Psoas muscle (tissue), 8 donors: ENCODE measurements around the gene TGFBR2. TPM values are rescaled to one million over a fixed set of nuclear protein-coding genes. Genes with fewer than 3 reads are reported as not detected.

Experiments used
- ATAC-seq, 4 donors: fragments of 200-7000 bp; cut with Tn5 transposase; one replicate each; pipeline ENCODE4 v1.9.1; 2020; ENCODE audit warnings: moderate library complexity in 3 of 4, mild to moderate bottlenecking in 2 of 4
- DNase-seq, 2 donors: peaks; one replicate each; pipeline ENCODE4 v3.0.0-alpha.2; 2020
- H3K27ac ChIP-seq: fragments of 200-600 bp; one replicate; pipeline ENCODE4 v1.8.0; 2022
- H3K27me3 ChIP-seq, 3 donors: fragments of 200-600 bp in 1 of 3; one replicate each; pipeline versions ENCODE4 v1.6.1 to v1.8.0; 2013 to 2022; ENCODE audit warnings: low read length in 2 of 3, mild to moderate bottlenecking in 2 of 3, moderate library complexity in 1 of 3; ENCODE audit not compliant: insufficient read depth in 3 of 3
- H3K36me3 ChIP-seq, 2 donors: fragments of 200-600 bp in 1 of 2; one replicate each; pipeline versions ENCODE4 v1.6.1 to v1.8.0; 2013 to 2022; ENCODE audit warnings: low read depth in 1 of 2, mild to moderate bottlenecking in 1 of 2, moderate library complexity in 1 of 2; ENCODE audit not compliant: insufficient read depth in 1 of 2
- H3K4me1 ChIP-seq: fragments of 200-600 bp; one replicate; pipeline ENCODE4 v1.8.0; 2022
- H3K4me3 ChIP-seq: fragments of 200-600 bp; one replicate; pipeline ENCODE4 v1.8.0; 2022; ENCODE audit warnings: mild to moderate bottlenecking
- H3K9me3 ChIP-seq: fragments of 200-600 bp; one replicate; pipeline ENCODE4 v1.8.0; 2022
- CTCF ChIP-seq: fragments of 200-600 bp; IDR thresholded peaks from one replicate; pipeline ENCODE4 v1.8.0; 2022; ENCODE audit warnings: antibody characterized with exemption
- WGBS, 3 donors: extraction: QIAGEN DNeasy Blood & Tissue Kit; methylation state at CpG; one replicate each; pipeline versions ENCODE4 v1.1.6 to v1.1.7; 2013; 5-methylcytosine and 5-hydroxymethylcytosine counted together
- intact Hi-C, 2 donors: fragments of 100-400 bp; cut with DNase I; formaldehyde crosslinking; loops; one replicate each; pipeline versions ENCODE4 v1.11.0 to v1.14.2; 2022
- polyA plus RNA-seq, 3 donors: library from polyadenylated mRNA; stranded (reverse); fragments of 200-250 nt; gene quantifications; one replicate each; pipeline ENCODE4 v1.2.3, GENCODE V29; 2013
- total RNA-seq, 4 donors: library from RNA; stranded (reverse); fragmentation: NEBNext Ultra II Directional in 2 of 4; extraction: Animal tissue kit (Norgen Biotek cat#: 25700) in 2 of 4; gene quantifications; one replicate each; pipeline versions ENCODE4 v1.2.1 to v1.2.4, GENCODE V29; 2021 to 2023
- donor health status: healthy with polysubstance abuse.
- donor health status: DM: no; HTN: no; CAD: no; lungs with moderate emphysema.
- donor health status: Bipolar disorder and iron deficiency.
- donor health status: healthy.
- donor health status: DM: yes; HTN: yes; CAD: no.
- donor health status: DM: no; HTN: no; CAD: no.
- donor health status: DM: no; HTN: no; CAD: no.
- donor health status: DM: yes; HTN: yes; CAD: no.

TGFBR2 gene
- total and polyA plus RNA-seq, 7 donors = 19.7 to 58.8 (median 42.6) TPM

GRCh38 chr3:30611613-30612436, 5.4 kb downstream of the TGFBR2 start:
- 86 to 91% (median 89%) methylated on average over 6 to 7 of the region's 7 CpGs for WGBS, 3 donors
- peaks cover 47% of the 10 kb centered on the region for H3K4me1 ChIP-seq
- H3K4me3 ChIP-seq = peak overlapping the region; percentile 15

GRCh38 chr3:30612437-30613132, 6.2 kb downstream of the TGFBR2 start:
- H3K4me3 ChIP-seq = no peak overlapping the region
- intact Hi-C loops = loop anchor here in 1 of 2 donors (5.0 kb wide), 1 partner anchor 115 kb away; no protein-coding TSS in a partner anchor
- peak overlapping the region; percentile 25 for H3K27ac ChIP-seq
- no peak for DNase-seq
- no peaks in the 10 kb centered on the region for H3K36me3 ChIP-seq
- no peaks in the 10 kb centered on the region for H3K27me3 ChIP-seq
- 55 to 77% (median 64%) methylated on average over 3 of the region's 3 CpGs for WGBS, 3 donors
- no peak for TF ChIP-seq CTCF
- H3K4me1 ChIP-seq = peaks cover 51% of the 10 kb centered on the region
- no peaks in the 10 kb centered on the region for H3K9me3 ChIP-seq
- ATAC-seq = no peak

More at GRCh38 chr3:30611613-30612436, 5.4 kb downstream of the TGFBR2 start:
- H3K27me3 ChIP-seq = no peaks in the 10 kb centered on the region
- no peaks in the 10 kb centered on the region for H3K9me3 ChIP-seq
- no peak for DNase-seq
- peak overlapping the region; percentile 25 for H3K27ac ChIP-seq
- no peak for TF ChIP-seq CTCF
- ATAC-seq = peak in 3 of 4 donors; percentile 31 to 61 (median 55)
- intact Hi-C loops = loop anchor here in 1 of 2 donors (5.0 kb wide), 1 partner anchor 115 kb away; no protein-coding TSS in a partner anchor
- no peaks in the 10 kb centered on the region for H3K36me3 ChIP-seq

GRCh38 chr3:30613133-30613825, 6.9 kb downstream of the TGFBR2 start:
- intact Hi-C loops = loop anchor here in 1 of 2 donors (5.0 kb wide), 1 partner anchor 116 kb away; no protein-coding TSS in a partner anchor
- Histone ChIP-seq H3K27me3 (no peaks in the 10 kb centered on the region), H3K27ac (peak overlapping the region; percentile 20), H3K36me3 (no peaks in the 10 kb centered on the region), H3K9me3 (no peaks in the 10 kb centered on the region), H3K4me3 (no peak overlapping the region), H3K4me1 (peaks cover 56% of the 10 kb centered on the region)
- 73 to 82% (median 75%) methylated on average over 3 of the region's 3 CpGs for WGBS, 3 donors
- DNase-seq = no peak
- peak in 3 of 4 donors; percentile 17 to 49 (median 45) for ATAC-seq
- TF ChIP-seq CTCF = no peak

GRCh38 chr3:30614373-30614772, 8.0 kb downstream of the TGFBR2 start:
- no peaks in the 10 kb centered on the region for H3K36me3 ChIP-seq
- ATAC-seq (no peak), DNase-seq (no peak)
- H3K9me3 ChIP-seq = no peaks in the 10 kb centered on the region
- peaks cover 56% of the 10 kb centered on the region for H3K4me1 ChIP-seq
- H3K4me3 ChIP-seq = no peak overlapping the region
- H3K27ac ChIP-seq = no peak overlapping the region
- intact Hi-C loops = loop anchor here in 1 of 2 donors (5.0 kb wide), 1 partner anchor 117 kb away; no protein-coding TSS in a partner anchor
- TF ChIP-seq CTCF = no peak
- no peaks in the 10 kb centered on the region for H3K27me3 ChIP-seq
- WGBS, 3 donors = 59 to 64% (median 61%) methylated on average over 4 of the region's 4 CpGs
